HCT116 (cell line): ENCODE data around the gene CASTOR1. TPM values are rescaled to one million over a fixed set of nuclear protein-coding genes. Genes with fewer than 3 reads are reported as not detected.

Experiments used
- ATAC-seq: fragments of 200-7000 bp; cut with Tn5 transposase; 2 replicates; pipeline ENCODE4 v1.9.1; 2020; ENCODE audit warnings: mild to moderate bottlenecking, moderate library complexity
- BruUV-seq: library from RNA; stranded (reverse); fragments of 400-500 nt; replicated peaks from 2 replicates; lab custom pipeline; 2021; lab: Mats Ljungman, UMichigan
- CTCF ChIA-PET: fragments of 300-600 bp; sonication (Branson Sonifier 250); formaldehyde crosslinking; loops from one replicate; lab custom pipeline; 2021; ENCODE audit warnings: antibody characterized with exemption; lab: Charles Lee
- POLR2A ChIA-PET: fragments of 300-600, 350-600 bp; sonication (Branson Sonifier 250); formaldehyde crosslinking; loops from one replicate; lab custom pipeline; 2021; ENCODE audit warnings: antibody characterized with exemption; lab: Charles Lee
- RAD21 ChIA-PET, 2 experiments: fragments of 300-600 bp; sonication (Branson Sonifier 250); formaldehyde crosslinking; loops; one replicate each; lab custom pipeline; 2023; ENCODE audit warnings: low total read pairs in 2 of 2; ENCODE audit not compliant: uncharacterized antibody in 2 of 2, unreplicated experiment in 2 of 2, low non-redundant PET in 1 of 2; lab: Charles Lee
- DNase-seq: peaks from one replicate; pipeline ENCODE4 v3.0.0-alpha.2; 2010; ENCODE audit warnings: low read depth, low spot score
- H2AFZ ChIP-seq: fragments of 200-600 bp; shearing (Covaris generic), sonication (generic); 2 replicates; pipeline ENCODE4 v1.6.1; 2017; ENCODE audit warnings: low read depth, mixed run types, mixed read lengths, antibody characterized with exemption, low read length; ENCODE audit not compliant: poor library complexity, severe bottlenecking
- H3K27ac ChIP-seq: 2 replicates; pipeline ENCODE4 v1.5.1; 2012; ENCODE audit warnings: low read depth, low read length
- H3K27me3 ChIP-seq: fragments of 200-600 bp; sonication (generic); 2 replicates; pipeline ENCODE4 v1.6.1; 2016; ENCODE audit warnings: mixed run types, low read length, mixed read lengths; ENCODE audit not compliant: insufficient read depth
- H3K36me3 ChIP-seq, 2 experiments: fragments of 200-500 bp in 1 of 2; fragments of 200-600 bp in 1 of 2; sonication (Bioruptor generic) in 1 of 2; sonication (generic) in 1 of 2; 2 replicates each; pipeline versions ENCODE4 v1.5.1 to v1.6.1; 2014 to 2016; ENCODE audit warnings: low read length in 2 of 2, inconsistent platforms in 1 of 2, mixed read lengths in 1 of 2, mixed run types in 1 of 2; ENCODE audit not compliant: insufficient read depth in 2 of 2, control insufficient read depth in 1 of 2
- H3K4me1 ChIP-seq, 2 experiments: fragments of 200-600 bp in 1 of 2; sonication (generic) in 1 of 2; 2 replicates each; pipeline versions ENCODE4 v1.5.1 to v1.6.1; 2012 to 2017; ENCODE audit warnings: low read length in 2 of 2, inconsistent platforms in 1 of 2, mild to moderate bottlenecking in 1 of 2, mixed read lengths in 1 of 2, mixed run types in 1 of 2, moderate library complexity in 1 of 2; ENCODE audit not compliant: insufficient read depth in 2 of 2, control insufficient read depth in 1 of 2
- H3K4me2 ChIP-seq: fragments of 200-600 bp; sonication (generic); 2 replicates; pipeline ENCODE4 v1.6.1; 2017; ENCODE audit warnings: mixed run types, low read length, mixed read lengths
- H3K4me3 ChIP-seq, 2 experiments: fragments of 200-600 bp in 1 of 2; sonication (generic) in 1 of 2; replicated peaks in 1 of 2; 2 replicates each; pipeline ENCODE4 v1.5.1; 2011 to 2016; ENCODE audit warnings: low read length in 2 of 2, control low read depth in 1 of 2, low read depth in 1 of 2, mild to moderate bottlenecking in 1 of 2, mixed read lengths in 1 of 2, mixed run types in 1 of 2
- H3K79me2 ChIP-seq: fragments of 200-600 bp; sonication (generic); 2 replicates; pipeline ENCODE4 v1.6.1; 2017; ENCODE audit warnings: mild to moderate bottlenecking, mixed run types, low read length, moderate library complexity, mixed read lengths; ENCODE audit not compliant: insufficient read depth
- H3K9ac ChIP-seq: fragments of 200-600 bp; sonication (generic); 2 replicates; pipeline ENCODE4 v1.6.1; 2016; ENCODE audit warnings: low read length, mixed read lengths
- H3K9me2 ChIP-seq: fragments of 200-600 bp; sonication (generic), shearing (Covaris generic); 2 replicates; pipeline ENCODE4 v1.6.1; 2017; ENCODE audit warnings: mixed run types, mild to moderate bottlenecking, moderate library complexity; ENCODE audit not compliant: insufficient read depth
- H3K9me3 ChIP-seq, 2 experiments: fragments of 200-500 bp in 1 of 2; fragments of 200-600 bp in 1 of 2; sonication (Bioruptor generic) in 1 of 2; sonication (generic) in 1 of 2; 2 replicates each; pipeline ENCODE4 v1.6.1; 2014 to 2017; ENCODE audit warnings: low read length in 2 of 2, mixed read lengths in 2 of 2, inconsistent platforms in 1 of 2, low read depth in 1 of 2, mild to moderate bottlenecking in 1 of 2, mixed run types in 1 of 2, moderate library complexity in 1 of 2; ENCODE audit not compliant: control insufficient read depth in 1 of 2, insufficient read depth in 1 of 2
- H4K20me1 ChIP-seq: fragments of 200-600 bp; sonication (generic), shearing (Covaris generic); 2 replicates; pipeline ENCODE4 v1.6.1; 2017; ENCODE audit warnings: mixed run types, mild to moderate bottlenecking, moderate library complexity; ENCODE audit not compliant: insufficient read depth
- CTCF ChIP-seq, 3 experiments: fragments of 200-600 bp in 1 of 3; sonication (generic) in 1 of 3; IDR thresholded peaks in 2 of 3; conservative IDR thresholded peaks in 1 of 3; 2 replicates each; pipeline ENCODE4 v1.5.1; 2012 to 2017; ENCODE audit warnings: low read depth in 2 of 3, low read length in 2 of 3, antibody characterized with exemption in 1 of 3, borderline replicate concordance in 1 of 3, control low read depth in 1 of 3, mild to moderate bottlenecking in 1 of 3, mixed read lengths in 1 of 3, mixed run types in 1 of 3, moderate library complexity in 1 of 3; ENCODE audit not compliant: insufficient read depth in 1 of 3
- RAD21 ChIP-seq: IDR thresholded peaks from 2 replicates; pipeline ENCODE4 v1.6.1; 2012; ENCODE audit warnings: low read depth, mild to moderate bottlenecking
- TCF7L2 ChIP-seq: IDR thresholded peaks from 2 replicates; pipeline ENCODE4 v1.7.0; 2011; ENCODE audit warnings: borderline replicate concordance, inconsistent platforms; ENCODE audit not compliant: insufficient read depth, insufficient read length; ENCODE audit errors: extremely low read depth
- YY1 ChIP-seq: IDR thresholded peaks from 2 replicates; pipeline ENCODE4 v1.6.1; 2011; ENCODE audit warnings: low read length, low read depth, moderate library complexity, mild to moderate bottlenecking; ENCODE audit not compliant: insufficient replicate concordance; ENCODE audit errors: extremely low read depth
- intact Hi-C: fragments of 100-400 bp; cut with micrococcal nuclease; formaldehyde crosslinking; loops from 2 replicates; pipeline ENCODE4 v1.10.0; 2022
- total RNA-seq: library from RNA; stranded (reverse); gene quantifications from one replicate; pipeline ENCODE4 v1.2.1, GENCODE V29; 2021; ENCODE audit not compliant: unreplicated experiment

CASTOR1 gene
- total RNA-seq, 1 experiment from 2014 or later, result 6.5 TPM

GRCh38 chr22:30236875-30237274, 52.4 kb downstream of the CASTOR1 start:
- Histone ChIP-seq H3K9ac (peak overlapping the region; percentile 54; the same call in 1 of the 2 replicates), H3K4me1 (peaks cover 48 to 91% of the 10 kb centered on the region in 2 experiments), H3K27me3 (no peaks in the 10 kb centered on the region), H3K4me3 (no peak overlapping the region), H2AFZ (no peak overlapping the region), H3K27ac (0 out of 2 replicates have a peak overlapping the region, but pooled peaks have one; percentile 53), H3K9me3 (no peaks in the 10 kb centered on the region), H3K79me2 (no peaks in the 10 kb centered on the region), H3K4me2 (peak overlapping the region; percentile 65), H3K36me3 (peaks cover 0 to 10% of the 10 kb centered on the region in 2 experiments; a peak in 1 of 4 replicates), H3K9me2 (no peaks in the 10 kb centered on the region), H4K20me1 (no peaks in the 10 kb centered on the region)
- ChIA-PET RAD21 (no interaction called here), POLR2A (interaction anchor here (1.1 to 7.5 kb wide), 4 partner anchors 13 to 38 kb away, joined by 3 to 61 read pairs (median 13); no protein-coding TSS in a partner anchor), CTCF (interaction anchor here (2.5 kb wide), 1 partner anchor 19 kb away, joined by 10 read pairs; no protein-coding TSS in a partner anchor)
- intact Hi-C loops, result loop anchor here (5.0 kb wide), 1 partner anchor 130 kb away; no protein-coding TSS in a partner anchor
- ATAC-seq, result no peak
- TF ChIP-seq RAD21 (no peak), TCF7L2 (no peak), CTCF (IDR thresholded peaks at IDR 0.05 in 2 of 3, conservative IDR thresholded peaks at IDR 0.05 in 1 of 3; ENCODE audit: borderline replicate concordance in 1 of 3, insufficient read depth in 1 of 3, low read depth in 2 of 3, low read length in 2 of 3) (no peak), YY1 (no peak)
- DNase-seq, result no peak
- BruUV-seq, result no TSS peak
